BJ (cell line): Measurements from ENCODE around the gene PCDHGA3. TPM values are rescaled to one million over a fixed set of nuclear protein-coding genes. Genes with fewer than 3 reads are reported as not detected.
A peak's percentile ranks its signal among the peaks of the same experiment; 100 is the strongest.
"Not testable (repeated sequence)": the region's sequence is repeated elsewhere in the genome, so short reads cannot be mapped to it uniquely, and the experiment has no call there.

ENCODE experiments used
- CTCF ChIA-PET: fragments of 350-600 bp; formaldehyde crosslinking; extraction: SDS; loops from one replicate; lab custom pipeline; 2021; ENCODE audit warnings: antibody characterized with exemption, inconsistent platforms; lab: Yijun Ruan, JAX
- POLR2A ChIA-PET: fragments of 300-600 bp; sonication (Branson Sonifier 250); formaldehyde crosslinking; extraction: SDS; loops from one replicate; lab custom pipeline; 2021; ENCODE audit warnings: antibody characterized with exemption; lab: Charles Lee
- DNase-seq: peaks from one replicate; pipeline ENCODE4 v3.0.0-alpha.2; 2011; ENCODE audit warnings: low read depth
- H3K27me3 ChIP-seq: 2 replicates; pipeline ENCODE4 v1.6.0; 2011; ENCODE audit warnings: low read length; ENCODE audit not compliant: control insufficient read depth, insufficient read depth
- H3K36me3 ChIP-seq: 2 replicates; pipeline ENCODE4 v1.5.1; 2011; ENCODE audit warnings: low read length; ENCODE audit not compliant: control insufficient read depth, insufficient read depth
- H3K4me3 ChIP-seq: 2 replicates; pipeline ENCODE4 v1.5.1; 2011; ENCODE audit warnings: low read depth, mild to moderate bottlenecking, control low read depth, low read length
- polyA plus RNA-seq: library from polyadenylated mRNA; depleted of rRNA; stranded (reverse); fragments of >200 nt; gene quantifications from 2 replicates; pipeline ENCODE4 v1.2.3, GENCODE V29; 2011
- TF ChIP-seq, protein P1 (sequence below): IDR thresholded peaks from 2 replicates; pipeline ENCODE4 v1.5.1; 2011; ENCODE audit warnings: low read depth, mild to moderate bottlenecking, control low read depth, inconsistent platforms, low read length, moderate library complexity; ENCODE audit not compliant: insufficient read depth

The PCDHGA3 gene
- polyA plus RNA-seq, 1 experiment, result 2.5 TPM

DNA sequence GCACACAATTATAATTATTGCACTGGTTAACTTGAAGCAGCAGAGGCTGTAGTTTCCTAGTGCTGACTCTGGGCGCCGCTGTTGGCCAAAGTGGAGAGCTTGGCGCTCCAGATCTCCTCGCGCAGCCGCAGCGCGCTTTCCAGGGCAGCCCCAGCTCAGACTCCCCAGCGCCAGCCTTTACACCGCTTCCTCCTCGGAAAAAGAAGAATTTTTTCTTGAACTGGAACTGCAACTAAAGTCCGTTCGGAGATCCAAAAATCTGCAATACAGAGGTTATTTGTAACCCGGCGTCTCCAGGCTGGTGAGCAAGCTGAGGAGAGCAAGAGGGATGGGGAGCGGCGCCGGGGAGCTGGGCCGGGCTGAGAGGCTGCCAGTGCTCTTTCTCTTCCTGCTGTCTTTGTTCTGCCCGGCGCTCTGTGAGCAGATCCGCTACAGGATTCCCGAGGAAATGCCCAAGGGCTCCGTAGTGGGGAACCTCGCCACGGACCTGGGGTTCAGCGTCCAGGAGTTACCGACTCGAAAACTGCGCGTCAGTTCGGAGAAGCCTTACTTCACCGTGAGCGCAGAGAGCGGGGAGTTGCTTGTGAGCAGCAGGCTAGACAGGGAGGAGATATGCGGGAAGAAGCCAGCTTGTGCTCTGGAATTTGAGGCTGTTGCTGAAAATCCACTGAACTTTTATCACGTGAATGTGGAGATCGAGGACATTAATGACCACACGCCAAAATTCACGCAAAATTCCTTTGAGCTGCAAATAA is 44.1 kb downstream of the PCDHGA3 start, which contains the start of gene PCDHGB4:
PCDHGB4 (plus strand) TSS at position 142 of the 755 bp plus-strand sequence; CDS start at position 329, 187 bp downstream.
- H3K27me3 ChIP-seq, H3K36me3 ChIP-seq, POLR2A ChIA-PET, DNase-seq: not testable (repeated sequence)
- TF ChIP-seq, protein P1, sequence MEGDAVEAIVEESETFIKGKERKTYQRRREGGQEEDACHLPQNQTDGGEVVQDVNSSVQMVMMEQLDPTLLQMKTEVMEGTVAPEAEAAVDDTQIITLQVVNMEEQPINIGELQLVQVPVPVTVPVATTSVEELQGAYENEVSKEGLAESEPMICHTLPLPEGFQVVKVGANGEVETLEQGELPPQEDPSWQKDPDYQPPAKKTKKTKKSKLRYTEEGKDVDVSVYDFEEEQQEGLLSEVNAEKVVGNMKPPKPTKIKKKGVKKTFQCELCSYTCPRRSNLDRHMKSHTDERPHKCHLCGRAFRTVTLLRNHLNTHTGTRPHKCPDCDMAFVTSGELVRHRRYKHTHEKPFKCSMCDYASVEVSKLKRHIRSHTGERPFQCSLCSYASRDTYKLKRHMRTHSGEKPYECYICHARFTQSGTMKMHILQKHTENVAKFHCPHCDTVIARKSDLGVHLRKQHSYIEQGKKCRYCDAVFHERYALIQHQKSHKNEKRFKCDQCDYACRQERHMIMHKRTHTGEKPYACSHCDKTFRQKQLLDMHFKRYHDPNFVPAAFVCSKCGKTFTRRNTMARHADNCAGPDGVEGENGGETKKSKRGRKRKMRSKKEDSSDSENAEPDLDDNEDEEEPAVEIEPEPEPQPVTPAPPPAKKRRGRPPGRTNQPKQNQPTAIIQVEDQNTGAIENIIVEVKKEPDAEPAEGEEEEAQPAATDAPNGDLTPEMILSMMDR, result peak; percentile 60
- H3K4me3 ChIP-seq, result peak within 1 kb of the TSS; percentile 22; the same call in 1 of the 2 replicates
- CTCF ChIA-PET, result interaction anchor here (0.8 to 4.1 kb wide), 7 partner anchors 14 to 176 kb away, joined by 3 to 16 read pairs (median 4); partner anchors contain the start of genes PCDHGA11, PCDHGA2 and PCDHGB3

DNA sequence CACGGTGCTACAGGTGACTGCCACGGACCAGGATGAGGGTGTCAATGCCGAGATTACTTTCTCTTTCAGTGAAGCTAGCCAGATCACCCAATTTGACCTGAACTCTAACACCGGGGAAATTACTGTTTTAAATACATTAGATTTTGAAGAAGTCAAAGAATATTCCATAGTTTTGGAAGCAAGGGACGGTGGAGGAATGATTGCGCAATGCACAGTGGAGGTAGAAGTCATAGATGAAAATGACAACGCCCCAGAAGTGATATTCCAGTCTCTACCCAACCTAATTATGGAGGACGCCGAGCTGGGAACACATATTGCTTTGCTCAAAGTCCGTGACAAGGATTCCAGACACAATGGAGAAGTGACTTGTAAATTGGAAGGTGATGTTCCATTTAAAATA is 45.0 kb downstream of the PCDHGA3 start:
- CTCF ChIA-PET, result interaction anchor here (1.0 to 4.1 kb wide), 5 partner anchors 11 to 175 kb away, joined by 3 to 16 read pairs (median 4); partner anchors contain the start of genes PCDHGA10, PCDHGA11 and PCDHGB3
- TF ChIP-seq, protein P1, result no peak
- POLR2A ChIA-PET, result no interaction called here
- Histone ChIP-seq H3K36me3 (peaks cover 2% of the 10 kb centered on the region; the same call in 1 of the 2 replicates), H3K4me3 (no peak overlapping the region), H3K27me3 (no peaks in the 10 kb centered on the region)
- DNase-seq, result no peak

DNA sequence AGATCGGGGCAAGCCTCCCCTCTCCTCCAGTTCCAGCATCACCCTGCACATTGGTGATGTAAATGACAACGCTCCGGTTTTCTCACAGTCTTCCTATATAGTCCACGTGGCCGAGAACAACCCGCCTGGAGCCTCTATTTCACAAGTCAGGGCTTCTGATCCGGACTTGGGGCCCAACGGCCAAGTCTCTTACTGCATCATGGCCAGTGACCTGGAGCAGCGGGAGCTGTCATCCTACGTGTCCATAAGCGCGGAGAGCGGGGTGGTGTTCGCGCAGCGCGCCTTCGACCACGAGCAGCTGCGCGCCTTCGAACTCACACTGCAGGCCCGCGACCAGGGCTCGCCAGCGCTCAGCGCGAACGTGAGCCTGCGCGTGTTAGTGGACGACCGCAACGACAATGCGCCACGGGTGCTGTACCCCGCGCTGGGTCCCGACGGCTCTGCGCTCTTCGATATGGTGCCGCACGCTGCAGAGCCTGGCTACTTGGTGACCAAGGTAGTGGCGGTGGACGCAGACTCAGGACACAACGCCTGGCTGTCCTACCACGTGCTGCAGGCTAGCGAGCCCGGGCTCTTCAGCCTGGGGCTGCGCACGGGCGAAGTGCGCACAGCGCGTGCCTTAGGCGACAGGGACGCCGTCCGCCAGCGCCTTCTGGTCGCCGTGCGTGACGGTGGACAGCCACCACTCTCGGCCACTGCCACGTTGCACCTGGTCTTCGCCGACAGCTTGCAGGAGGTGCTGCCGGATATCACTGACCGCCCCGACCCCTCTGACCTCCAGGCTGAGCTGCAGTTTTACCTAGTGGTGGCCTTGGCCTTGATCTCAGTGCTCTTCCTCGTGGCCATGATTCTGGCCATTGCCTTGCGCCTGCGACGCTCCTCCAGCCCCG is 45.8 kb downstream of the PCDHGA3 start:
- Histone ChIP-seq H3K4me3 (no peak overlapping the region), H3K27me3 (no peaks in the 10 kb centered on the region), H3K36me3 (peaks cover 2% of the 10 kb centered on the region; the same call in 1 of the 2 replicates)
- ChIA-PET CTCF (interaction anchor here (1.0 to 4.7 kb wide), 9 partner anchors 12 to 175 kb away, joined by 3 to 19 read pairs (median 6); partner anchors contain the start of genes PCDHGA10, PCDHGA12, PCDHGA6 and PCDHGB3), POLR2A (no interaction called here)
- DNase-seq, result no peak
- TF ChIP-seq, protein P1, result no peak

DNA sequence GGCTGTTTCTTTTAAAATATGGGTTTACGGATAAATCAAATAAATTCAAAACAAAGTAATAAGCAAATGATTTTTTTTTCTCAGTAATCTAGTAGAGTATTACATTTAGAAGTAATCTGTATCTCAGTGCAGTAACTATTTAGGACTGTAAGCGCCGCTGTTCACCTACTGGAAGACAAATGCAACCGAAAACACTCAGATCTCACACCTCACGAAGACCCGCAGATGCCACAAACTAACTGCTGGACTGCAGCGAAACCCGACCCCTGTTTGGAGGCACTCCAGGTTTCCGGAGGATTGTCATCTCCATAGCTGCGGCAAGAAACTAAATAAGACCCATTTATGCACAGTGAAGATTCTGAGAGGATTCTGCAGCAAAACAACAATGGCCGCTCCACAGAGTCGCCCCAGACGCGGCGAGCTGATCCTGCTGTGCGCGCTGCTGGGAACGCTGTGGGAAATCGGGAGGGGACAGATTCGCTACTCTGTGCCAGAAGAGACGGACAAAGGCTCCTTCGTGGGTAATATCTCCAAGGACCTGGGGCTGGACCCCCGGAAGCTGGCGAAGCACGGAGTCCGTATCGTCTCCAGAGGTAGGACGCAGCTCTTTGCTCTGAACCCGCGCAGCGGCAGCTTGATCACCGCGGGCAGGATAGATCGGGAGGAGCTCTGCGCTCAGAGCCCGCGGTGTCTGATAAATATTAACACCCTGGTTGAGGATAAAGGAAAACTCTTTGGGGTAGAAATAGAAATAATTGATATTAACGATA is 49.0 kb downstream of the PCDHGA3 start, which contains the start of gene PCDHGA8:
PCDHGA8 (plus strand) TSS at position 205 of the 770 bp plus-strand sequence; CDS start at position 386, 181 bp downstream.
- H3K4me3 ChIP-seq, result peak within 1 kb of the TSS; percentile 14; the same call in 1 of the 2 replicates
- POLR2A ChIA-PET, result interaction anchor here (0.9 kb wide), 1 partner anchor 168 kb away, joined by 3 read pairs; no protein-coding TSS in a partner anchor

More for the DNA sequence above, 49.0 kb downstream of the PCDHGA3 start, which contains the start of gene PCDHGA8:
- Histone ChIP-seq H3K27me3 (no peaks in the 10 kb centered on the region), H3K36me3 (0 out of 2 replicates have a peak, but pooled peaks cover 2% of the 10 kb centered on the region)
- DNase-seq, result no peak
- CTCF ChIA-PET, result interaction anchor here (0.6 to 4.7 kb wide), 10 partner anchors 20 to 171 kb away, joined by 3 to 19 read pairs (median 4); partner anchors contain the start of genes PCDHGA1, PCDHGA10, PCDHGA11 and PCDHGA4
- TF ChIP-seq, protein P1, result 0 out of 2 replicates have a peak, but pooled peaks have one; percentile 18
